Measurements from ENCODE around the gene CYP46A1. TPM values are rescaled to one million over a fixed set of nuclear protein-coding genes. Genes with fewer than 3 reads are reported as not detected.

Gene CYP46A1
- total RNA-seq, 1 experiment from 2014 or later: not detected

- Histone ChIP-seq H3K27me3 (ENCODE audit: insufficient read depth, low read depth) (no peaks in the 10 kb centered on the region), H3K4me1 (replicated peaks; ENCODE audit: insufficient read depth) (no peaks in the 10 kb centered on the region), H3K4me2 (no peak overlapping the region), H3K36me3 (ENCODE audit: low read depth) (no peaks in the 10 kb centered on the region), H3K9me2 (ENCODE audit: insufficient read depth) (no peaks in the 10 kb centered on the region), H3K9me3 (ENCODE audit: insufficient read depth, low read depth) (no peaks in the 10 kb centered on the region), H3K27ac (no peak overlapping the region), H3K4me3 (no peak overlapping the region), H2AFZ (no peak overlapping the region), H4K20me1 (ENCODE audit: insufficient read depth) (no peaks in the 10 kb centered on the region), H3K79me2 (ENCODE audit: low read depth) (no peaks in the 10 kb centered on the region), H3F3A (ENCODE audit: insufficient read depth, low read depth) (no peaks in the 10 kb centered on the region)
- intact Hi-C loops (cut with micrococcal nuclease; ENCODE audit: unreplicated experiment): no loop called here
- no peak for DNase-seq
- BruUV-seq (replicated peaks): no TSS peak
- ChIA-PET POLR2A (ENCODE audit: unreplicated experiment) (interaction anchor here (0.6 kb wide), 1 partner anchor 122 kb away, joined by 3 read pairs; no protein-coding TSS in a partner anchor), CTCF (no interaction called here)
- TF ChIP-seq EZH2 (IDR thresholded peaks at IDR 0.05; ENCODE audit: low read depth): no peak
- no peak for TF ChIP-seq CTCF (conservative IDR thresholded peaks at IDR 0.05)
Observed at GRCh38 chr14:99677231-99678140, 6.6 kb upstream of the CYP46A1 start.

DNA sequence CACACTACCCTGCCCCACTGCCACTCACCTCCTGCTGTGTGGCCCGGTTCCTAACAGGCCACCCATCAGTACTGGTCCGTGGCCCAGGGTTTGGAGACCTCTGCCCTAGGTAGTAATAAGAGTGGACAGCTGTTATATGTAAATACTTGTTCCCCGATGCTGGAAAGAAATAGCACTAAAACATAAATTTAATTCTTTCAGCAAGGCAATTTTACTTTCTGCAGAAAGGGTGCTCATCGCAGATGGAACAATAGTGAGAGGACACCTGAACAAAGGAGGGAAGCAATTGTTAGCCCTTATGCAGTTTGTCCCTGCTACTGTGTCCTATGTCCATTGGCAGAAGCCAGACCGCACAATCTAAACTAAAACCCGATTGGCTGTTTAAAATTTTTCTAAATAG, 5.9 kb upstream of the CYP46A1 start:
- intact Hi-C loops (cut with micrococcal nuclease; ENCODE audit: unreplicated experiment): no loop called here
- BruUV-seq (replicated peaks): no TSS peak

DNA sequence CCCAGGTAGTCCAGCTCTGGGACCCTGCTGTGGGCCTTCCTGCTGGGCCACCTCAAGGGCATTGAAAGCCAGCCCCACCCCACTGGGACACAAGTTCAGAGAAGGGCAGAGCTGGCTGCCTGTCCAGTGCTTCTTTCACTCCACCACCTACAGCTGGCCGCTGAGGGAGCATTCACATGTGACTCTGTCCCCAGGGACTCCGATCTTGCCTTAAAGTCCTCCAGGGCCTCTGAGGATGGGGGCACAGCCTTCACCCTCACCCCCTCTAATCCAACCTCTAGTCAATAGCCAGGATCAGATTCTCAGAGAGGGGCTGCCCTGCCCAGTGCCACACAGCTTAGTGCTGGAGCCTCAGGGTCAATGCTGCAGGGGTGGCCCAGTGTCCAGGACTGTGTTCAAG, 5.0 kb upstream of the CYP46A1 start:
- H3F3A ChIP-seq (ENCODE audit: insufficient read depth, low read depth): no peaks in the 10 kb centered on the region
- DNase-seq: no peak
- no TSS peak for BruUV-seq (replicated peaks)

More for the DNA sequence above, 5.9 kb upstream of the CYP46A1 start:
- no peak overlapping the region for H2AFZ ChIP-seq
- H3K79me2 ChIP-seq (ENCODE audit: low read depth): no peaks in the 10 kb centered on the region
- H3K4me1 ChIP-seq (replicated peaks; ENCODE audit: insufficient read depth): no peaks in the 10 kb centered on the region
- no peaks in the 10 kb centered on the region for H3K9me2 ChIP-seq (ENCODE audit: insufficient read depth)
- H3K4me2 ChIP-seq: no peak overlapping the region
- CTCF ChIA-PET: no interaction called here
- H3K9me3 ChIP-seq (ENCODE audit: insufficient read depth, low read depth): no peaks in the 10 kb centered on the region
- POLR2A ChIA-PET (ENCODE audit: unreplicated experiment): no interaction called here
- no peak overlapping the region for H3K4me3 ChIP-seq
- no peaks in the 10 kb centered on the region for H3K27me3 ChIP-seq (ENCODE audit: insufficient read depth, low read depth)
- H3K36me3 ChIP-seq (ENCODE audit: low read depth): no peaks in the 10 kb centered on the region
- DNase-seq: no peak
- no peaks in the 10 kb centered on the region for H3F3A ChIP-seq (ENCODE audit: insufficient read depth, low read depth)
- no peak overlapping the region for H3K27ac ChIP-seq
- TF ChIP-seq CTCF (conservative IDR thresholded peaks at IDR 0.05) (no peak), EZH2 (IDR thresholded peaks at IDR 0.05; ENCODE audit: low read depth) (no peak)
- H4K20me1 ChIP-seq (ENCODE audit: insufficient read depth): no peaks in the 10 kb centered on the region

More for the DNA sequence above, 5.0 kb upstream of the CYP46A1 start:
- Histone ChIP-seq H3K4me3 (no peak overlapping the region), H3K36me3 (ENCODE audit: low read depth) (no peaks in the 10 kb centered on the region), H2AFZ (no peak overlapping the region), H3K9me3 (ENCODE audit: insufficient read depth, low read depth) (no peaks in the 10 kb centered on the region), H3K4me2 (no peak overlapping the region), H3K79me2 (ENCODE audit: low read depth) (no peaks in the 10 kb centered on the region), H3K27me3 (ENCODE audit: insufficient read depth, low read depth) (no peaks in the 10 kb centered on the region), H3K27ac (no peak overlapping the region), H3K9me2 (ENCODE audit: insufficient read depth) (no peaks in the 10 kb centered on the region), H3K4me1 (replicated peaks; ENCODE audit: insufficient read depth) (no peaks in the 10 kb centered on the region), H4K20me1 (ENCODE audit: insufficient read depth) (no peaks in the 10 kb centered on the region)
- POLR2A ChIA-PET (ENCODE audit: unreplicated experiment): no interaction called here
- intact Hi-C loops (cut with micrococcal nuclease; ENCODE audit: unreplicated experiment): no loop called here
- no peak for TF ChIP-seq EZH2 (IDR thresholded peaks at IDR 0.05; ENCODE audit: low read depth)
- CTCF ChIA-PET: no interaction called here
